GM12878 (cell line): ENCODE results near the gene C1orf232. TPM values are rescaled to one million over a fixed set of nuclear protein-coding genes. Genes with fewer than 3 reads are reported as not detected.

Experiments used
- ATAC-seq: fragments of 200-7000 bp; cut with Tn5 transposase; 3 replicates; pipeline ENCODE4 v1.9.1; 2020; ENCODE audit warnings: mild to moderate bottlenecking, moderate library complexity
- BruUV-seq: library from RNA; stranded (reverse); fragments of 400-500 nt; replicated peaks from 2 replicates; lab custom pipeline; 2021; lab: Mats Ljungman, UMichigan
- CTCF ChIA-PET: fragments of 300-600 bp; sonication (Branson Sonifier 250); formaldehyde crosslinking; extraction: SDS; loops from one replicate; lab custom pipeline; 2021; ENCODE audit warnings: inconsistent platforms; lab: Yijun Ruan, JAX
- POLR2A ChIA-PET: fragments of 350-600 bp; formaldehyde crosslinking; extraction: SDS; loops from one replicate; lab custom pipeline; 2021; ENCODE audit warnings: inconsistent platforms; lab: Charles Lee
- RAD21 ChIA-PET: fragments of 300-600 bp; sonication (Branson Sonifier 250); formaldehyde crosslinking; loops from one replicate; lab custom pipeline; 2023; ENCODE audit warnings: antibody characterized with exemption; ENCODE audit not compliant: unreplicated experiment; lab: Charles Lee
- SMC1A ChIA-PET: fragments of 300-600 bp; sonication (Branson Sonifier 250); formaldehyde crosslinking; loops from one replicate; lab custom pipeline; 2023; ENCODE audit not compliant: unreplicated experiment, uncharacterized antibody; lab: Charles Lee
- DNase-seq: peaks from one replicate; pipeline ENCODE4 v3.0.0-alpha.2; 2011; ENCODE audit warnings: low read depth, low spot score
- FAIRE-seq: peaks from 3 replicates; lab custom pipeline; 2011; peaks lifted over from hg19 to GRCh38; lab: Jason Lieb, UNC
- H2AFZ ChIP-seq: 2 replicates; pipeline ENCODE4 v1.6.0; 2011; ENCODE audit warnings: low read depth, low read length, control low read depth; ENCODE audit not compliant: control insufficient read depth
- H3K27ac ChIP-seq: 2 replicates; pipeline ENCODE4 v1.5.1; 2011; ENCODE audit warnings: control low read depth; ENCODE audit not compliant: control insufficient read depth, insufficient read depth
- H3K27me3 ChIP-seq, 2 experiments: replicated peaks in 1 of 2; 2 replicates each; pipeline versions ENCODE4 v1.6.0 to v1.6.1; 2011; ENCODE audit warnings: low read length in 1 of 2; ENCODE audit not compliant: control insufficient read depth in 2 of 2, insufficient read depth in 2 of 2
- H3K36me3 ChIP-seq, 2 experiments: 2 replicates each; pipeline ENCODE4 v1.5.1; 2011; ENCODE audit warnings: low read length in 1 of 2; ENCODE audit not compliant: control insufficient read depth in 2 of 2, insufficient read depth in 2 of 2
- H3K4me1 ChIP-seq: 2 replicates; pipeline ENCODE4 v1.6.1; 2011; ENCODE audit warnings: mild to moderate bottlenecking, low read length, moderate library complexity, mixed read lengths; ENCODE audit not compliant: control insufficient read depth, insufficient read depth
- H3K4me2 ChIP-seq: 2 replicates; pipeline ENCODE4 v1.6.0; 2011; ENCODE audit warnings: control low read depth; ENCODE audit not compliant: control insufficient read depth, insufficient read depth
- H3K4me3 ChIP-seq: fragments of 200-600 bp; sonication (generic); 2 replicates; pipeline ENCODE4 v1.5.1; 2016
- H3K79me2 ChIP-seq: 2 replicates; pipeline ENCODE4 v1.6.0; 2011; ENCODE audit warnings: low read length; ENCODE audit not compliant: control insufficient read depth, insufficient read depth
- H3K9ac ChIP-seq: 2 replicates; pipeline ENCODE4 v1.8.0; 2011; ENCODE audit warnings: low read length, control low read depth, mixed read lengths; ENCODE audit not compliant: control insufficient read depth, insufficient read depth
- H3K9me3 ChIP-seq: replicated peaks from 3 replicates; pipeline ENCODE4 v1.5.1; 2011; ENCODE audit warnings: mild to moderate bottlenecking, low read length; ENCODE audit not compliant: control insufficient read depth, insufficient read depth
- H4K20me1 ChIP-seq: 2 replicates; pipeline ENCODE4 v1.6.0; 2011; ENCODE audit not compliant: control insufficient read depth, insufficient read depth
- ATF7 ChIP-seq: fragments of 450-650 bp; IDR thresholded peaks from 2 replicates; pipeline ENCODE4 v1.6.1; 2016; ENCODE audit warnings: low read depth, mild to moderate bottlenecking
- BHLHE40 ChIP-seq, 2 experiments: fragments of 450-650 bp in 1 of 2; IDR thresholded peaks; 2 replicates each; pipeline ENCODE4 v1.6.1; 2011 to 2017; ENCODE audit warnings: low read depth in 2 of 2, borderline replicate concordance in 1 of 2, improper control_type of control experiment in 1 of 2, low read length in 1 of 2, mild to moderate bottlenecking in 1 of 2
- CHD1 ChIP-seq: IDR thresholded peaks from 2 replicates; pipeline ENCODE4 v1.6.1; 2012; ENCODE audit warnings: low read depth, low read length, improper control_type of control experiment
- ETV6 ChIP-seq, 2 experiments: fragments of 450-650 bp in 1 of 2; IDR thresholded peaks in 1 of 2; conservative IDR thresholded peaks in 1 of 2; 2 replicates each; pipeline ENCODE4 v1.6.1; 2014; ENCODE audit warnings: antibody characterized with exemption in 1 of 2, borderline replicate concordance in 1 of 2, low read depth in 1 of 2, mild to moderate bottlenecking in 1 of 2, moderate library complexity in 1 of 2
- FOS ChIP-seq: IDR thresholded peaks from 3 replicates; pipeline ENCODE4 v1.6.1; 2011; ENCODE audit warnings: borderline replicate concordance; ENCODE audit not compliant: insufficient read length; ENCODE audit errors: extremely low read depth
- PAX8 ChIP-seq: fragments of 450-650 bp; IDR thresholded peaks from 2 replicates; pipeline ENCODE4 v1.6.1; 2017; ENCODE audit warnings: mild to moderate bottlenecking, moderate library complexity
- YBX1 ChIP-seq: fragments of 450-650 bp; IDR thresholded peaks from 2 replicates; pipeline ENCODE4 v1.6.1; 2016; ENCODE audit warnings: antibody characterized with exemption
- WGBS: methylation state at CpG from one replicate; pipeline ENCODE4 v1.1.6; 2016; ENCODE audit warnings: low lambda C conversion rate; ENCODE audit not compliant: insufficient replicate concordance, insufficient coverage; ENCODE audit errors: missing lambda C conversion rate; 5-methylcytosine and 5-hydroxymethylcytosine counted together
- in situ Hi-C: fragments of 300-500 bp; cut with MboI; formaldehyde crosslinking; loops from 9 replicates; pipeline ENCODE4 v1.14.3; 2018; ENCODE audit warnings: mixed read lengths
- intact Hi-C: fragments of 100-400 bp; cut with micrococcal nuclease; formaldehyde crosslinking; loops from one replicate; pipeline ENCODE4 v1.14.2; 2022; ENCODE audit not compliant: unreplicated experiment
- polyA plus RNA-seq, 11 experiments: library from polyadenylated mRNA; depleted of rRNA in 4 of 11; unstranded in 6 of 11; stranded (reverse) in 5 of 11; fragments of >200 nt; fragmentation: Nextera tagmentation in 4 of 11; fragmentation: Illumina TruSeq in 1 of 11; extraction: Ambion mirVana in 4 of 11; extraction: Trizol in 1 of 11; gene quantifications; 1 replicate in 1 of 11; 2 replicates in 10 of 11; pipeline versions ENCODE4 v1.2.1 to v1.2.3, GENCODE V29; 2011 to 2016; ENCODE audit warnings: inconsistent platforms in 2 of 11, missing spikeins in 2 of 11, low read depth in 1 of 11
- total RNA-seq, 4 experiments: library from RNA; depleted of rRNA in 3 of 4; stranded (reverse); fragments of >200 nt in 3 of 4; fragmentation: Illumina TruSeq in 1 of 4; extraction: Trizol in 1 of 4; gene quantifications; 2 replicates each; pipeline versions ENCODE4 v1.2.1 to v1.2.3, GENCODE V29; 2013 to 2021

C1orf232 gene
- total and polyA plus RNA-seq, 10 of the 15 experiments (the other 5 are each of a cell fraction or from before 2014, with no cell fraction given): not detected

DNA sequence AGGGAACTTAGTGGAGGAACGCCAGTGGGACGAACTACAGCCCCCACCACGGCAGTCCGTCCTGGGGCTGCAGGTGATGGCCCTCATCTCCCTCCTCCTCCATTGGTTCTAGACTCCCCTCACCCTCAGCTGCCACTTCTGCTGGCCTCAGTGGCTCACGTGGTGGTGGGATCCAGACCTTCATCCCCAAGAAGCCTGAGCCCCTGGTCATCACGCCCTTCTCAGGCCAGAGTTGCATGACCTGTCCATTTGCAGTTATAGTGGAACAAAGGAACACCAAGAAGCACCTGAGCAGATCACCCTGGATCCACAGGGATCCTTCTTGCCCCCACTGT is 22.8 kb downstream of the C1orf232 start:
- ChIA-PET CTCF (interaction anchor here (0.6 to 8.7 kb wide), 15 partner anchors 14 to 251 kb away, joined by 3 to 235 read pairs (median 8); partner anchors contain the start of genes PDIK1L and ZNF593), RAD21 (interaction anchor here (0.7 to 5.4 kb wide), 5 partner anchors 8 to 43 kb away, joined by 3 to 110 read pairs (median 18); no protein-coding TSS in a partner anchor), POLR2A (no interaction called here), SMC1A (interaction anchor here (0.8 to 7.9 kb wide), 11 partner anchors 10 to 269 kb away, joined by 3 to 131 read pairs (median 4); partner anchors contain the start of gene SH3BGRL3)
- WGBS: 0% methylated on average over 6 of the region's 6 CpGs
- in situ Hi-C loops: loop anchor here (5.0 kb wide), 1 partner anchor 39 kb away; no protein-coding TSS in a partner anchor
- Histone ChIP-seq H3K36me3 (no peaks in the 10 kb centered on the region), H3K4me1 (no peaks in the 10 kb centered on the region), H3K9ac (no peak overlapping the region), H3K4me3 (no peak overlapping the region), H2AFZ (no peak overlapping the region), H3K9me3 (no peaks in the 10 kb centered on the region), H3K27ac (no peak overlapping the region), H4K20me1 (no peaks in the 10 kb centered on the region), H3K4me2 (no peak overlapping the region), H3K27me3 (no peaks in the 10 kb centered on the region; a peak in 2 of 4 replicates), H3K79me2 (no peaks in the 10 kb centered on the region)
- no peak for FAIRE-seq
- BruUV-seq: no TSS peak
- intact Hi-C loops: loop anchor here (1.0 to 5.0 kb wide), 2 partner anchors 41 to 109 kb away; no protein-coding TSS in a partner anchor
- ATAC-seq: no peak
- DNase-seq: no peak
- TF ChIP-seq PAX8 (no peak), ETV6 (conservative IDR thresholded peaks at IDR 0.05 in 1 of 2, IDR thresholded peaks at IDR 0.05 in 1 of 2; ENCODE audit: borderline replicate concordance in 1 of 2, low read depth in 1 of 2) (no peak), YBX1 (no peak), BHLHE40 (IDR thresholded peaks at IDR 0.05; ENCODE audit: borderline replicate concordance in 1 of 2, low read depth in 2 of 2, low read length in 1 of 2) (no peak), CHD1 (no peak), FOS (no peak), ATF7 (no peak)
